Naive B cell (primary cell): Measurements from ENCODE around the gene ACSL1. TPM values are rescaled to one million over a fixed set of nuclear protein-coding genes. Genes with fewer than 3 reads are reported as not detected.
"Not testable (repeated sequence)": the region's sequence is repeated elsewhere in the genome, so short reads cannot be mapped to it uniquely, and the experiment has no call there.

Source experiments
- ATAC-seq, 2 donors: fragments of 150-1000 bp; cut with Tn5 transposase; 2 replicates each; pipeline ENCODE4 v1.10.0; 2021; ENCODE audit warnings: low read depth in 2 of 2, mild to moderate bottlenecking in 2 of 2, moderate library complexity in 2 of 2
- DNase-seq: peaks from one replicate; pipeline ENCODE4 v3.0.0; 2022
- H3K27ac Mint-ChIP-seq, 6 donors: one replicate each; pipeline ENCODE4 v1.8.0; 2020 to 2022; ENCODE audit warnings: mild to moderate bottlenecking in 6 of 6, mixed read lengths in 6 of 6, moderate library complexity in 5 of 6, inconsistent platforms in 2 of 6
- H3K27me3 Mint-ChIP-seq, 3 donors: one replicate each; pipeline ENCODE4 v1.8.0; 2021 to 2022; ENCODE audit warnings: mixed read lengths in 3 of 3, mild to moderate bottlenecking in 1 of 3
- H3K36me3 Mint-ChIP-seq, 2 donors: one replicate each; pipeline ENCODE4 v1.8.0; 2020 to 2022; ENCODE audit warnings: mixed read lengths in 2 of 2, inconsistent platforms in 1 of 2, mild to moderate bottlenecking in 1 of 2
- H3K4me1 Mint-ChIP-seq, 3 donors: one replicate each; pipeline ENCODE4 v1.8.0; 2020 to 2022; ENCODE audit warnings: mixed read lengths in 3 of 3, inconsistent platforms in 1 of 3, mild to moderate bottlenecking in 1 of 3, moderate library complexity in 1 of 3
- H3K4me3 Mint-ChIP-seq, 8 donors: one replicate each; pipeline ENCODE4 v1.8.0; 2020 to 2022; ENCODE audit warnings: mild to moderate bottlenecking in 8 of 8, mixed read lengths in 8 of 8, moderate library complexity in 8 of 8, inconsistent platforms in 2 of 8
- H3K9me3 Mint-ChIP-seq, 7 donors: one replicate each; pipeline ENCODE4 v1.8.0; 2020 to 2022; ENCODE audit warnings: mixed read lengths in 7 of 7, mild to moderate bottlenecking in 5 of 7, inconsistent platforms in 2 of 7, moderate library complexity in 1 of 7
- polyA plus RNA-seq, 6 donors: library from polyadenylated mRNA; unstranded; fragments of 300-500 nt; fragmentation: Illumina TruSeq; gene quantifications; one replicate each; pipeline ENCODE4 v1.2.3, GENCODE V29; 2021; ENCODE audit warnings: low read depth in 6 of 6

The ACSL1 gene
- polyA plus RNA-seq, 6 donors from 2014 or later: 5.0 to 10.1 (median 6.8) TPM

DNA sequence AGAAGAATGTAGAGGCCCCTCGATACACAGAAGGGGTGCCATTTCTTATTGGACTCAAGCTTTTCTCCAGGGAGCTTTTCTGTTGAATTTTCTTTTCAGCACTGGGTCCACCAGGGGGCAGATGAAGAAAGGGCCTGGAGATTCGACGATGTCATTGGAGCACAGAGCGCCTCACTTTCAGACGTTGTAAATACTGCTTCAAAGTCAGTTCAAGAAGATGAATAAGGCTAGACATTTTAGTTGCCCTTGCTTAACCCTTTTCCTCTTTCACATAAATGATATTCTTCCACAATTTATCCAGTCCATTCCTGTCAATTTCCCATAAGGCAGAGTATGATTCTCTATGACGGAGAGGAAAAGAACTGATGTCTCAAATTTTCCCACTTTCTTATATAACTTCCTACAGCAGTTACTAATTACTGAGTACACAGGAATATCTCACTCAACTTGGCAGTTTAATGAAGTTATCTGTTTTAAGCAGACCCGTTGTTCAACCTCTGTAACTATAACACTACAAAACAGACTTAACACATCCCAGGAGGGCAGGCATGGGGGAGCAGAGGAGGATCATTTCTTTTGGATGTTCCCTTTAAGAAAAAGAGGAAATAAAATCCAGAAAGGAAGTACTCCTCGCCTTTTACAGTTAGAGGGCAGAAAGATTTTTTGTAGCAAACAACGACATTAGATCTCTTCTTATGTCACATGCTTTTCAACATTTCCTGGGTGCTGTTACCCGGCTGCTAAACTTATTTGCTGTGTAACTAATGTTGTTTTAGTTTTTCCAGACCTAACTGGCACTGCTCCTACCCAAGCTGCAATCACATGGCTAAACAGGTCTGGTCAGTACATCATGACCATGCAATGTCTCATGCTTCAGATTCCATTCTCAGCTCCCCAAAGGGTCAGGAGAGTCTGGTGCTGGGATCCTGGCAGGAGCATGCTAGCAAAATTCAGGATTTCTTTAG lies 79.7 kb downstream of the ACSL1 start:
- peak; percentile 80 to 90 for ATAC-seq
- Mint-ChIP-seq H3K36me3 (no peaks in the 10 kb centered on the region), H3K27me3 (no peaks in the 10 kb centered on the region), H3K4me3 (peak overlapping the region in 7 of 8 donors; percentile 21 to 81 (median 42)), H3K9me3 (peaks cover 0 to 2% (median 0%) of the 10 kb centered on the region in 7 donors), H3K27ac (peak overlapping the region in 1 of 6 donors; percentile 15), H3K4me1 (peaks cover 6 to 16% (median 14%) of the 10 kb centered on the region in 3 donors)
- DNase-seq: peak; percentile 62

- H3K36me3 Mint-ChIP-seq: no peaks in the 10 kb centered on the region
- H3K27me3 Mint-ChIP-seq: no peaks in the 10 kb centered on the region
- no peak overlapping the region for H3K4me3 Mint-ChIP-seq
- no peak for DNase-seq
- H3K27ac Mint-ChIP-seq: no peak overlapping the region
- ATAC-seq: no peak
- peaks cover 12 to 25% (median 23%) of the 10 kb centered on the region in 3 donors for H3K4me1 Mint-ChIP-seq
- peaks cover 0 to 2% (median 0%) of the 10 kb centered on the region in 7 donors for H3K9me3 Mint-ChIP-seq
These were observed 81.5 kb downstream of the ACSL1 start for GRCh38 chr4:184744236-184744635.

DNA sequence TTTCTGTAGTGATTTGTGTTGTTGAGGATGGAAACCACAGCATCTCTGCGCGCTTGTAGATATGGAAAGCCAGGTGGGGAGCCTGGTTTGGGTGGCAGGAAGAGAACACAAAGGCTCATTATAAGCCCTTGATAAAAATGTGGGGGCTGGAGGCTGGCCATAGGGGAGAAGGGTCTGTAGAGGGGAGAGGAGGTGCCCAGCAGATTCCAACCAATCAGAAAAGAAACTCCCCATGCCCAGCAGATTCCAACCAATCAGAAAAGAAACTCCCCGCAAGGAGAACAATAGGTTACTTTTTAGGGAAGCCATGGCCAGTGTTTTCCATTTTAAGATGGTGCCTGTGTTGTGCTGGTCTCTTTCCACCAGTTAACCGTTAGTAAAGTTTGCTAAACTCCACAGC lies 82.1 kb downstream of the ACSL1 start:
- DNase-seq (no peak), ATAC-seq (no peak)
- Mint-ChIP-seq H3K4me1 (peaks cover 12 to 27% (median 25%) of the 10 kb centered on the region in 3 donors), H3K36me3 (no peaks in the 10 kb centered on the region), H3K9me3 (peaks cover 0 to 2% (median 0%) of the 10 kb centered on the region in 7 donors), H3K27ac (peak overlapping the region in 1 of 6 donors; percentile 56), H3K27me3 (no peaks in the 10 kb centered on the region), H3K4me3 (no peak overlapping the region)

GRCh38 chr4:184741651-184742050 lies 84.1 kb downstream of the ACSL1 start:
- not testable (repeated sequence) for H3K4me3 Mint-ChIP-seq, H3K27ac Mint-ChIP-seq, H3K9me3 Mint-ChIP-seq

GRCh38 chr4:184740980-184741391 lies 84.8 kb downstream of the ACSL1 start:
- no peak overlapping the region for H3K27ac Mint-ChIP-seq
- peak overlapping the region in 1 of 8 donors; percentile 22 for H3K4me3 Mint-ChIP-seq
- no peak for DNase-seq
- H3K4me1 Mint-ChIP-seq: peaks cover 9 to 14% (median 13%) of the 10 kb centered on the region in 3 donors
- H3K27me3 Mint-ChIP-seq: no peaks in the 10 kb centered on the region
- H3K36me3 Mint-ChIP-seq: no peaks in the 10 kb centered on the region
- ATAC-seq: no peak
- no peaks in the 10 kb centered on the region for H3K9me3 Mint-ChIP-seq

More at GRCh38 chr4:184741651-184742050, 84.1 kb downstream of the ACSL1 start:
- not testable (repeated sequence) for H3K27me3 Mint-ChIP-seq, ATAC-seq, DNase-seq, H3K36me3 Mint-ChIP-seq
- peaks cover 12 to 21% (median 20%) of the 10 kb centered on the region in 3 donors for H3K4me1 Mint-ChIP-seq

DNA sequence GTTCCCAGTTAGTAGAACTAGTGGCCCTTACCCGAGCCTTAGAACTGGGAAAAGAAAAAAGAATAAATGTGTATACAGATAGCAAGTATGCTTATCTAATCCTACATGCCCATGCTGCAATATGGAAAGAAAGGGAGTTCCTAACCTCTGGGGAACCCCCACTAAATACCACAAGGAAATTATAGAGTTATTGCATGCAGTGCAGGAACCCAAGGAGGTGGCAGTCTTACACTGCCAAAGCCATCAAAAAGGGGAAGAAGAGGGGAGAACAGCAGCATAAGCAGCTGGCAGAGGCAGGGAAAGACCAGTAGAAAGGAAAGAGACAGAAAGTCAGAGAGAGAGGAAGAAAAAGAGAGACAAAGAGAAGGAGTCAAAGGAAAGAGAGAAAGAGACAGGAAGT lies 86.2 kb downstream of the ACSL1 start:
- DNase-seq, ATAC-seq, H3K27me3 Mint-ChIP-seq, H3K9me3 Mint-ChIP-seq, H3K36me3 Mint-ChIP-seq: not testable (repeated sequence)
- H3K27ac Mint-ChIP-seq: peak overlapping the region in 3 of 6 donors; percentile 43 to 93 (median 80)
- H3K4me1 Mint-ChIP-seq: peaks cover 6 to 13% (median 12%) of the 10 kb centered on the region in 3 donors
- peak overlapping the region in 1 of 8 donors; percentile 69 for H3K4me3 Mint-ChIP-seq

- Mint-ChIP-seq H3K27me3 (no peaks in the 10 kb centered on the region), H3K27ac (peak overlapping the region in 2 of 6 donors; percentile 84 to 88), H3K4me3 (peak overlapping the region; percentile 91 to 96 (median 94)), H3K4me1 (peaks cover 7 to 24% (median 23%) of the 10 kb centered on the region in 3 donors), H3K36me3 (no peaks in the 10 kb centered on the region), H3K9me3 (no peaks in the 10 kb centered on the region)
- ATAC-seq (no peak), DNase-seq (no peak)
These were observed 91.0 kb downstream of the ACSL1 start for GRCh38 chr4:184734758-184735157.

GRCh38 chr4:184733654-184734524 lies 91.9 kb downstream of the ACSL1 start, which contains the start of gene CENPU:
CENPU (minus strand) TSS chr4:184734096; CDS start chr4:184734062, 34 bp downstream.
- Mint-ChIP-seq H3K36me3 (no peaks in the 10 kb centered on the region), H3K27me3 (no peaks in the 10 kb centered on the region), H3K4me1 (peaks cover 3 to 18% (median 16%) of the 10 kb centered on the region in 3 donors), H3K4me3 (peak within 1 kb of the TSS; percentile 91 to 96 (median 94)), H3K9me3 (no peaks in the 10 kb centered on the region), H3K27ac (peak within 1 kb of the TSS; percentile 72 to 97 (median 86))
- DNase-seq (peak; percentile 94), ATAC-seq (peak; percentile 90 to 92)

DNA sequence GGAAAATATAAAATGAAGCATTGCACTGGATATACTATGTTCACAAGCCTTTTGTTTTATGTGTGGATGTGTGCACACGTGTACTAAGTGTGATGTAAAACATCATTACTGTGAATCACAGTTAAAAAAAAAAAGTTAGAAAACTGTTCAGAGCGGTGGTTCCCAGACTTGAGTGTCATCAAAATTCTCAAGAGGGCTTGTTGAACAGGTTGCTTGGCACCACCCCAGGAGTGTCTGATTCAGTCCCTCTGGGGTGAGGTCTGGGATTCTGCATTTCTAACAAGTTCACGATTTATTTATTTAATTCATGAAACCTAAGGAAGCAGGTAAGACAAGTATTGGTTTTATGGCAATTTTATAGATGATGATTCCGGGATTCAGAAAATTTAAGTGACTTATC lies 93.6 kb downstream of the ACSL1 start:
- Mint-ChIP-seq H3K27ac (peak overlapping the region in 1 of 6 donors; percentile 32), H3K4me3 (peak overlapping the region; percentile 10 to 94 (median 92)), H3K36me3 (no peaks in the 10 kb centered on the region), H3K4me1 (peaks cover 3 to 21% (median 18%) of the 10 kb centered on the region in 3 donors), H3K27me3 (no peaks in the 10 kb centered on the region), H3K9me3 (no peaks in the 10 kb centered on the region)
- ATAC-seq (no peak), DNase-seq (no peak)

DNA sequence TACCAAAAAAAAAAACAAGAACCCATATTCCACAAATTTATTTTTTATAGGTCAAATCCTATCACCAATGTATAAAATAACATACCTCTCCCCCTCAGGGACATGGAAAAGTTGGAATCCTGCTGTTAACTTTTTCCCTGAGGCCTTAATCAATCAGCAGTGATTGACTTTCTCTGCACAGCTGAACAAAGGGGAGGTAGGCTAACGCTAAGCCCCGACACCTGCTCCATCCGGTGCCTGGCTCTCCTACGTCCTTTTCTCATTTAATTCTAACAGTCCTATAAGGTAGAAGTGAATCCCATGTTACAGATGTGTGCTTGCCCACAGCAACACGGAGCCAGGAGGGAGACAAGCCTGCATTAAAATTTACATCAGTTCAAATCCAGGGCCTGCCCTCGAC lies 94.7 kb downstream of the ACSL1 start:
- Mint-ChIP-seq H3K4me3 (peak overlapping the region in 2 of 8 donors; percentile 16 to 91), H3K4me1 (peaks cover 10 to 29% (median 25%) of the 10 kb centered on the region in 3 donors), H3K27me3 (no peaks in the 10 kb centered on the region), H3K9me3 (no peaks in the 10 kb centered on the region), H3K36me3 (no peaks in the 10 kb centered on the region), H3K27ac (no peak overlapping the region)
- no peak for ATAC-seq
- DNase-seq: no peak

- Mint-ChIP-seq H3K9me3 (no peaks in the 10 kb centered on the region), H3K4me1 (peaks cover 16 to 35% (median 32%) of the 10 kb centered on the region in 3 donors), H3K4me3 (no peak overlapping the region), H3K27ac (no peak overlapping the region), H3K27me3 (no peaks in the 10 kb centered on the region), H3K36me3 (no peaks in the 10 kb centered on the region)
- ATAC-seq (no peak), DNase-seq (no peak)
These were observed 95.8 kb downstream of the ACSL1 start for GRCh38 chr4:184729946-184730345.

- H3K27me3 Mint-ChIP-seq: no peaks in the 10 kb centered on the region
- no peaks in the 10 kb centered on the region for H3K9me3 Mint-ChIP-seq
- H3K36me3 Mint-ChIP-seq: no peaks in the 10 kb centered on the region
- ATAC-seq (no peak), DNase-seq (no peak)
- H3K4me3 Mint-ChIP-seq: no peak overlapping the region
- peaks cover 16 to 27% (median 24%) of the 10 kb centered on the region in 3 donors for H3K4me1 Mint-ChIP-seq
- no peak overlapping the region for H3K27ac Mint-ChIP-seq
These were observed 96.9 kb downstream of the ACSL1 start for GRCh38 chr4:184728858-184729257.

DNA sequence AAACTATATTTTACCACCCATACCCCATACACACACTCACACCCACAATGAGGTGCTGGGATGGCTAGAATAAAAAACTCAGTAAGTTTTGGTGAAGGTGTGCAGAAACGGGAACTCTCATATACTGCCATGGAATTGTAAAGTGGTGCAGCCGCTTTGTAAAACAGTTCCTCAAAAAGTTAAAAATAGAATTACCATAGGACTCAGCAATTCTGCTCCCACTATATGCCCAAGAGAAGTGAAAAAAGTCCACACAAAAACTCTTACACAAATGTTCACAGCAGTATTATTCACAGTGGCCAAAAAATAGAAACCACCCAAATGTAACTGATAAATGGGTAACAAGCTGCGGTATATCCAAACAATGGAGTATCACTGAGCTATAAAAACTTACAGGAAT lies 98.3 kb downstream of the ACSL1 start:
- peaks cover 12 to 18% (median 14%) of the 10 kb centered on the region in 3 donors for H3K4me1 Mint-ChIP-seq
- no peaks in the 10 kb centered on the region for H3K9me3 Mint-ChIP-seq

More for the DNA sequence above, 98.3 kb downstream of the ACSL1 start:
- H3K4me3 Mint-ChIP-seq: peak overlapping the region in 1 of 8 donors; percentile 15
- ATAC-seq (no peak), DNase-seq (no peak)
- H3K36me3 Mint-ChIP-seq: no peaks in the 10 kb centered on the region
- no peak overlapping the region for H3K27ac Mint-ChIP-seq
- no peaks in the 10 kb centered on the region for H3K27me3 Mint-ChIP-seq
